Fibroblast of pulmonary artery (primary cell): ENCODE results near the gene FSIP1.

Experiments used
- DNase-seq: peaks from one replicate; pipeline ENCODE4 v3.0.0-alpha.2; 2010; ENCODE audit warnings: low read depth
- H3K4me3 ChIP-seq: replicated peaks from 2 replicates; pipeline ENCODE4 v1.5.1; 2011; ENCODE audit warnings: low read depth, mild to moderate bottlenecking, control low read depth, low read length, moderate library complexity
- TF ChIP-seq, protein P1 (sequence below): IDR thresholded peaks from 2 replicates; pipeline ENCODE4 v1.5.1; 2011; ENCODE audit warnings: mild to moderate bottlenecking, control low read depth, low read length, inconsistent platforms; ENCODE audit errors: missing control alignments

The FSIP1 gene

GRCh38 chr15:39729500-39729899 is 53.1 kb downstream of the FSIP1 start:
- TF ChIP-seq, protein P1, sequence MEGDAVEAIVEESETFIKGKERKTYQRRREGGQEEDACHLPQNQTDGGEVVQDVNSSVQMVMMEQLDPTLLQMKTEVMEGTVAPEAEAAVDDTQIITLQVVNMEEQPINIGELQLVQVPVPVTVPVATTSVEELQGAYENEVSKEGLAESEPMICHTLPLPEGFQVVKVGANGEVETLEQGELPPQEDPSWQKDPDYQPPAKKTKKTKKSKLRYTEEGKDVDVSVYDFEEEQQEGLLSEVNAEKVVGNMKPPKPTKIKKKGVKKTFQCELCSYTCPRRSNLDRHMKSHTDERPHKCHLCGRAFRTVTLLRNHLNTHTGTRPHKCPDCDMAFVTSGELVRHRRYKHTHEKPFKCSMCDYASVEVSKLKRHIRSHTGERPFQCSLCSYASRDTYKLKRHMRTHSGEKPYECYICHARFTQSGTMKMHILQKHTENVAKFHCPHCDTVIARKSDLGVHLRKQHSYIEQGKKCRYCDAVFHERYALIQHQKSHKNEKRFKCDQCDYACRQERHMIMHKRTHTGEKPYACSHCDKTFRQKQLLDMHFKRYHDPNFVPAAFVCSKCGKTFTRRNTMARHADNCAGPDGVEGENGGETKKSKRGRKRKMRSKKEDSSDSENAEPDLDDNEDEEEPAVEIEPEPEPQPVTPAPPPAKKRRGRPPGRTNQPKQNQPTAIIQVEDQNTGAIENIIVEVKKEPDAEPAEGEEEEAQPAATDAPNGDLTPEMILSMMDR, result no peak
- no peak for DNase-seq
- H3K4me3 ChIP-seq, result no peak overlapping the region

DNA sequence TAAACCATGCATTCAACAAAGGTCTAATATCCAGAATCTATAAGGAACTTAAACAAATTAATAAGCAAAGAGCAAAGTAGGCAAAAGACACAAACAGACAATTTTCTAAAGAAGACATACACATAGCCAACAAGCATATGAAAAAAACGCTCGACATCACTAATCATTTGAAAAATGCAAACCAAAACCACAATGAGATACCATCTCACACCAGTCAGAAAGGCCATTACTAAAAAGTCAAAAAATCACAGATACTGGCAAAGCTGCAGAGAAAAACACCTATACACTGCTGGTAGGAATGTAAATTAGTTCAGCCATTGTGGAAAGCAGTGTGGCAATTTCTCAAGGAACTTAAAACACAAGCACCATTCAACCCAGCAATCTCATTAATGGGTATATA is 53.8 kb downstream of the FSIP1 start:
- TF ChIP-seq, protein P1, result no peak
- no peak for DNase-seq
- H3K4me3 ChIP-seq, result no peak overlapping the region

GRCh38 chr15:39721893-39722292 is 60.7 kb downstream of the FSIP1 start:
- H3K4me3 ChIP-seq, result no peak overlapping the region
- no peak for DNase-seq
- TF ChIP-seq, protein P1, result no peak

DNA sequence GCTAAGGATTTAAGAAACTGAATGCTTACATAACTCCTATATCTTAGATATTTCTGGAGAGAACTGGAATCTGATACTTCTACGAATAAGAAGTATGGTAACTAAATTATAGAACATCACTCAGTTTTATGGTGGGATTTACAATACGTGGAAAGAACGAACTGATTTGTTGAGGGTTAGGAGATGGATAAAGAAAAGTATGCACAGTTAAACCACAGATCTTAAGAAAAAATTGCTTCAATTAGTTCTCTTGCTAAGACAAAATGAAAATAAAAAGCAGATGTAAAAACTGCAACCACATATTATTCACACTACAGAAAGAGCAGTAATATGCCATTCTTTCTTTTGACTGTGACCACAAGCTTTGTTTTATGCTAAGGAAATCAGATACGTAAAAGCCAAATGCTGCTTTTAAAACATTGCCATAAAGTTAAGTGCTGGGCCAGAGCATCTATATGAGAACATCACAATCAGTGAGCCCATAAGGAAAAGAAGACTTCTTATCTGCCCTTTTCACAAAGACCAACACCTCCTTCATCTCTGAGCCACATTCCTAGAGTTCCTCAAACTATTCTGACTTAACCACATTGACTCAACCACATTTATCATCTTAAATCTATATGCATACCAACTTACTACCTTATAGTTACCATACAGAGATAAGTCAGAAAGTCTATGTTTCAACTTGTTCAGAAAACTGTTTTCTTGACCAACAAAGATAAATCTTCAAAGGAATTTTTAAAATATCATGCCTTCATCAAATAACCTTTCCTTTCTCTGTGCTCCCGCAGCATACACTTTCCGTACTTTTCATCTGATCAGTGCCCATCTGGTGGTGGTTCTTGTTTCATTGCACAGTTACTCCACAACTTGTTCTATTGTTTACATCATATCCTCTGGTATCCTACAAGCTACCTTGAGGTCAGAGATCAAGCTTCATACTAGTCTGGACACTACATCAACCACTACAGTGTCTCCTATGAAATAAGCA is 61.7 kb downstream of the FSIP1 start:
- TF ChIP-seq, protein P1, result no peak
- H3K4me3 ChIP-seq, result no peak overlapping the region
- no peak for DNase-seq

- TF ChIP-seq, protein P1, result no peak
- no peak for DNase-seq
- no peak overlapping the region for H3K4me3 ChIP-seq
Observed at GRCh38 chr15:39720081-39720480, 62.6 kb downstream of the FSIP1 start.

DNA sequence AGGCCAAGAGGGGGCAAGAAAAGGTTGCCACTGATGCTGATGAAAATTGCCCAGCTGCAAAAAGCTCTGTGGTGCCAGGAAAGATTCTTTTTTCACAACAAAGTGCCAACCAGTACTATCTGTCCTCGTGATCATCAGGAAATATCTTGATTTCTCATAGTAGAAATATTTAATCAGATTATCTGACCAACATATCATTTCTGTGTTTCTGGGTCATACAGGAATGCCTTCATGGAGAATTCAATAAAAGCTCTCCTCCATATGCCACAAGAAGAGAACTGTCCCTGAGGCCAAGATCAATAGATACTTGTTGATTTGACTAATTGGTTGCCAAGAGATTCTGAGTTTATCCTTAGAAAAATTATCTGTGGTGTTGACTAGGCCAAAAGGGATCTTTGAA is 63.5 kb downstream of the FSIP1 start:
- no peak for DNase-seq
- no peak overlapping the region for H3K4me3 ChIP-seq
- TF ChIP-seq, protein P1, result no peak
